Right lobe of liver (tissue), 6 donors: ENCODE data around the gene MYL2. TPM values are rescaled to one million over a fixed set of nuclear protein-coding genes. Genes with fewer than 3 reads are reported as not detected.

Source experiments
- ATAC-seq, 4 donors: fragments of 200-7000 bp; cut with Tn5 transposase; one replicate each; pipeline ENCODE4 v1.9.1; 2020; ENCODE audit warnings: mild to moderate bottlenecking in 4 of 4, moderate library complexity in 4 of 4
- DNase-seq, 3 donors: peaks; one replicate each; pipeline ENCODE4 v3.0.0-alpha.2; 2020
- H3K27ac ChIP-seq, 3 donors: fragments of 200-600 bp; one replicate each; pipeline ENCODE4 v1.8.0; 2022
- H3K27me3 ChIP-seq, 2 donors: fragments of 200-600 bp; one replicate each; pipeline ENCODE4 v1.8.0; 2022
- H3K36me3 ChIP-seq, 4 donors: fragments of 200-600 bp; sonication (generic) in 1 of 4; one replicate each; pipeline versions ENCODE4 v1.5.1 to v1.8.0; 2017 to 2022; ENCODE audit warnings: control low read depth in 1 of 4
- H3K4me1 ChIP-seq, 4 donors: fragments of 200-600 bp; sonication (generic) in 1 of 4; one replicate each; pipeline versions ENCODE4 v1.5.1 to v1.8.0; 2017 to 2022; ENCODE audit warnings: control low read depth in 1 of 4
- H3K4me3 ChIP-seq, 3 donors: fragments of 200-600 bp; one replicate each; pipeline ENCODE4 v1.8.0; 2022
- H3K9me3 ChIP-seq, 4 donors: fragments of 200-600 bp; sonication (generic) in 1 of 4; one replicate each; pipeline versions ENCODE4 v1.5.1 to v1.8.0; 2017 to 2022; ENCODE audit warnings: control low read depth in 1 of 4
- CTCF ChIP-seq, 4 donors: fragments of 200-600 bp in 3 of 4; fragments of 450-650 bp in 1 of 4; IDR thresholded peaks; one replicate each; pipeline versions ENCODE4 v1.5.1 to v1.8.0; 2016 to 2022; ENCODE audit warnings: antibody characterized with exemption in 4 of 4, mild to moderate bottlenecking in 2 of 4
- POLR2A ChIP-seq: fragments of 450-650 bp; IDR thresholded peaks from one replicate; pipeline ENCODE4 v1.6.1; 2017; ENCODE audit warnings: antibody characterized with exemption, mild to moderate bottlenecking
- WGBS: methylation state at CpG from one replicate; pipeline ENCODE4 v1.1.6; 2018; ENCODE audit warnings: low coverage, low lambda C conversion rate; ENCODE audit not compliant: insufficient coverage; ENCODE audit errors: missing lambda C conversion rate; 5-methylcytosine and 5-hydroxymethylcytosine counted together
- intact Hi-C, 2 donors: fragments of 100-400 bp; cut with DNase I; formaldehyde crosslinking; loops; one replicate each; pipeline versions ENCODE4 v1.11.2 to v1.14.1; 2022
- long read RNA-seq: library from polyadenylated mRNA; unstranded; transcript quantifications from one replicate; pipeline ENCODE4 v2.0.0, GENCODE V29; 2019
- total RNA-seq, 6 experiments: library from RNA; depleted of rRNA in 2 of 6; stranded (reverse); fragments of >200 nt in 2 of 6; fragmentation: NEBNext Ultra II Directional in 3 of 6; extraction: Animal tissue kit (Norgen Biotek cat#: 25700) in 3 of 6; gene quantifications; one replicate each; pipeline versions ENCODE4 v1.1.0 to v1.2.4, GENCODE V29; 2016 to 2023
- donor health status: DM: no; HTN: yes; CAD: no.
- donor health status: DM: no; HTN: no; CAD: no.
- donor health status: DM: no; HTN: no; CAD: no.
- donor health status: DM: no; HTN: yes; CAD: no.
- donor health status: DM: no; HTN: yes; CAD: no.

MYL2 gene
- 1 to 10 TPM in 3 of 6 experiments, under 1 TPM in 3; 0.49 to 4.3 (median 1.0) TPM for total RNA-seq
- long read RNA-seq = 0 reads

- H3K27me3 ChIP-seq = no peaks in the 10 kb centered on the region
- intact Hi-C loops = no loop called here
- no peak for TF ChIP-seq POLR2A
- no peak for TF ChIP-seq CTCF (IDR thresholded peaks at IDR 0.05)
- H3K4me1 ChIP-seq = no peaks in the 10 kb centered on the region
- no peaks in the 10 kb centered on the region for H3K36me3 ChIP-seq
- WGBS = 44% methylated on average over 9 of the region's 22 CpGs
- DNase-seq (no peak), ATAC-seq (no peak)
- H3K27ac ChIP-seq = no peak within 1 kb of the TSS
- no peaks in the 10 kb centered on the region for H3K9me3 ChIP-seq
- no peak within 1 kb of the TSS for H3K4me3 ChIP-seq
Observed at GRCh38 chr12:110920324-110920910, at the start of gene MYL2. Gene MYL2, minus strand, starts transcription at chr12:110920579. Its CDS starts 50 bp downstream, at chr12:110920529.

- WGBS = 85% methylated on average over 14 of the region's 23 CpGs
- H3K27ac ChIP-seq = no peak overlapping the region
- DNase-seq = no peak
- intact Hi-C loops = no loop called here
- TF ChIP-seq POLR2A (no peak), CTCF (IDR thresholded peaks at IDR 0.05) (no peak)
- H3K36me3 ChIP-seq = no peaks in the 10 kb centered on the region
- no peak overlapping the region for H3K4me3 ChIP-seq
- H3K27me3 ChIP-seq = no peaks in the 10 kb centered on the region
- no peaks in the 10 kb centered on the region for H3K4me1 ChIP-seq
- ATAC-seq = no peak
- no peaks in the 10 kb centered on the region for H3K9me3 ChIP-seq
Observed at GRCh38 chr12:110966081-110966760, 45.8 kb upstream of the MYL2 start.

- no peaks in the 10 kb centered on the region for H3K4me1 ChIP-seq
- intact Hi-C loops = no loop called here
- ATAC-seq (no peak), DNase-seq (no peak)
- H3K4me3 ChIP-seq = no peak overlapping the region
- no peaks in the 10 kb centered on the region for H3K27me3 ChIP-seq
- TF ChIP-seq CTCF (IDR thresholded peaks at IDR 0.05) = no peak
- no peak for TF ChIP-seq POLR2A
- no peak overlapping the region for H3K27ac ChIP-seq
- no peaks in the 10 kb centered on the region for H3K36me3 ChIP-seq
- WGBS = 67% methylated on average over 12 of the region's 12 CpGs
- no peaks in the 10 kb centered on the region for H3K9me3 ChIP-seq
Observed at GRCh38 chr12:110965574-110965973, 45.2 kb upstream of the MYL2 start.

GRCh38 chr12:110960795-110961194 lies 40.4 kb upstream of the MYL2 start:
- no peaks in the 10 kb centered on the region for H3K36me3 ChIP-seq
- H3K4me1 ChIP-seq = no peaks in the 10 kb centered on the region
- no peaks in the 10 kb centered on the region for H3K9me3 ChIP-seq
- no peak for ATAC-seq
- no peak overlapping the region for H3K27ac ChIP-seq
- no peak overlapping the region for H3K4me3 ChIP-seq
- 73% methylated on average over 2 of the region's 2 CpGs for WGBS
- no peak for DNase-seq
- no peak for TF ChIP-seq CTCF (IDR thresholded peaks at IDR 0.05)
- no peak for TF ChIP-seq POLR2A
- intact Hi-C loops = no loop called here
- H3K27me3 ChIP-seq = no peaks in the 10 kb centered on the region
